ENCODE data around the gene SLC45A1.

The SLC45A1 gene

DNA sequence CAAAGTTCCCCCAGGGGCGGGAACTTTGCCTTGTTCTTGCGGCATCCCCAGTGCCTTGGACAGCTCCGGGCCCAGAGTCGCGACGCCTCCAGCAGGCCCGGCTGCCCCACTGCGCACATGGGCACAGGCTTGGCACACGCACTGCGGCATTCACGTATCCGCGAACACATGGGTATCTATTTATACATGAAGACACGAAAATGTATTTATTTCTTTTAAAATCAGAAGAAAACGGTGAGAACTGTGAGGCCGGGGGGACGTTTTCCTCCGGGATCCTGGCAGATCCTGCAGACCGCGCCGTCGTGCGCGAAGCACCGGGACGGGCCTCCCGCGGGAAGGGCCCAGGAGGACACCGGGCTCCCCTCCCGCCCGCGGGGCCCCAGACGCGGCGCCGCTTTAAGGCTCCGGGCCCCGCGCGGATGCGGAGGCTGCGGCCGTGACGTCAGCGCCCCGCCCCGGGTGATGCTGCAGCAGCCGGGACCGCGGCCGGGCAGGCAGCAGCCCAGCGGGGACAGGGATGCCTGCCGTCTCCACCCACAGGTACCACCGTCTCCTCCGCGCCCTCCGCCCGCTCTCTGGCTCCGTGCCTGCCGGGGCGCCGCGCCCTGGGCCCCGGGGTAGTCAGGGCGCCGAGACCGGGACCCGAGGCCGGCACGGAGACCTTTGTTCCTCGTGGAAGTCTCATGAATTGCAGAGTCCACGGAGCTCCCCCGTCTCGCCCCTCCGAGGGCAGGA, at the start of gene SLC45A1:
SLC45A1 (plus strand) TSS at position 468 of the 735 bp plus-strand sequence. CDS start 6,216 bp downstream, outside the sequence.
- peak within 1 kb of the TSS; percentile 48; the same call in 1 of the 2 replicates for H2AFZ ChIP-seq (ENCODE audit: low read depth)
- H3K4me2 ChIP-seq = peak within 1 kb of the TSS; percentile 28; the same call in 1 of the 2 replicates
- no peak within 1 kb of the TSS for H3K4me3 ChIP-seq (IDR thresholded peaks at IDR 0.05; ENCODE audit: insufficient read depth, low read depth, low read length)

DNA sequence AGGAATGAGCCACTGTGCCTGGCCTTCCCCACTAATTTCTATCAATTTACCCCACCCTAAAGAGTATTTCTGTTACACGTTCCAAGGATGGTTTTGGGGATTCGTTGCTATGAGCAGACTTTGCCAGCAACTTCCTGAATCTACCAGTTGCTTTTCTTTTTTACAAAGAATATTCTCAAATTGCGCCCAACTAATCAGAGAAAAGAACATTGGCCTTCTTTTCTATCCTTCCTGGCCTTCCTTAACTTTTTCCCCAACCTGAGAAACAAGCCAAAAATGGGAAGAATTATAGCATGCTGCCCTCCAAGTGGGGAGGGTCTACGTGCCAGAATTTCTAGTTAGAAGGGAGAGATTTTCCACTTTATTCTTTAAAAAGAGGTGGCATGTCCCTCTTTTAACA, 44.9 kb upstream of the SLC45A1 start:
- Histone ChIP-seq H4K20me1 (ENCODE audit: insufficient read depth) (no peaks in the 10 kb centered on the region), H3K27ac (no peak overlapping the region), H3K79me2 (ENCODE audit: insufficient read depth, low read depth) (no peaks in the 10 kb centered on the region), H3K9ac (no peak overlapping the region), H2AFZ (ENCODE audit: low read depth) (no peak overlapping the region), H3K4me3 (IDR thresholded peaks at IDR 0.05; ENCODE audit: insufficient read depth, low read depth, low read length) (no peak overlapping the region), H3K4me2 (no peak overlapping the region), H3K27me3 (ENCODE audit: insufficient read depth, low read depth) (no peaks in the 10 kb centered on the region), H3K36me3 (ENCODE audit: insufficient read depth) (no peaks in the 10 kb centered on the region), H3K4me1 (ENCODE audit: low read depth, poor library complexity, severe bottlenecking) (no peaks in the 10 kb centered on the region)
- TF ChIP-seq, protein P1, sequence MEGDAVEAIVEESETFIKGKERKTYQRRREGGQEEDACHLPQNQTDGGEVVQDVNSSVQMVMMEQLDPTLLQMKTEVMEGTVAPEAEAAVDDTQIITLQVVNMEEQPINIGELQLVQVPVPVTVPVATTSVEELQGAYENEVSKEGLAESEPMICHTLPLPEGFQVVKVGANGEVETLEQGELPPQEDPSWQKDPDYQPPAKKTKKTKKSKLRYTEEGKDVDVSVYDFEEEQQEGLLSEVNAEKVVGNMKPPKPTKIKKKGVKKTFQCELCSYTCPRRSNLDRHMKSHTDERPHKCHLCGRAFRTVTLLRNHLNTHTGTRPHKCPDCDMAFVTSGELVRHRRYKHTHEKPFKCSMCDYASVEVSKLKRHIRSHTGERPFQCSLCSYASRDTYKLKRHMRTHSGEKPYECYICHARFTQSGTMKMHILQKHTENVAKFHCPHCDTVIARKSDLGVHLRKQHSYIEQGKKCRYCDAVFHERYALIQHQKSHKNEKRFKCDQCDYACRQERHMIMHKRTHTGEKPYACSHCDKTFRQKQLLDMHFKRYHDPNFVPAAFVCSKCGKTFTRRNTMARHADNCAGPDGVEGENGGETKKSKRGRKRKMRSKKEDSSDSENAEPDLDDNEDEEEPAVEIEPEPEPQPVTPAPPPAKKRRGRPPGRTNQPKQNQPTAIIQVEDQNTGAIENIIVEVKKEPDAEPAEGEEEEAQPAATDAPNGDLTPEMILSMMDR (conservative IDR thresholded peaks at IDR 0.05; ENCODE audit: low read depth, low read length) = no peak

More for the DNA sequence above, at the start of gene SLC45A1:
- no peaks in the 10 kb centered on the region for H3K79me2 ChIP-seq (ENCODE audit: insufficient read depth, low read depth)
- H3K27ac ChIP-seq = no peak within 1 kb of the TSS
- TF ChIP-seq, protein P1 (conservative IDR thresholded peaks at IDR 0.05; ENCODE audit: low read depth, low read length) = no peak
- no peaks in the 10 kb centered on the region for H4K20me1 ChIP-seq (ENCODE audit: insufficient read depth)
- no peaks in the 10 kb centered on the region for H3K4me1 ChIP-seq (ENCODE audit: low read depth, poor library complexity, severe bottlenecking)
- peaks cover 5% of the 10 kb centered on the region; the same call in 1 of the 2 replicates for H3K27me3 ChIP-seq (ENCODE audit: insufficient read depth, low read depth)
- no peaks in the 10 kb centered on the region for H3K36me3 ChIP-seq (ENCODE audit: insufficient read depth)
- no peak within 1 kb of the TSS for H3K9ac ChIP-seq

DNA sequence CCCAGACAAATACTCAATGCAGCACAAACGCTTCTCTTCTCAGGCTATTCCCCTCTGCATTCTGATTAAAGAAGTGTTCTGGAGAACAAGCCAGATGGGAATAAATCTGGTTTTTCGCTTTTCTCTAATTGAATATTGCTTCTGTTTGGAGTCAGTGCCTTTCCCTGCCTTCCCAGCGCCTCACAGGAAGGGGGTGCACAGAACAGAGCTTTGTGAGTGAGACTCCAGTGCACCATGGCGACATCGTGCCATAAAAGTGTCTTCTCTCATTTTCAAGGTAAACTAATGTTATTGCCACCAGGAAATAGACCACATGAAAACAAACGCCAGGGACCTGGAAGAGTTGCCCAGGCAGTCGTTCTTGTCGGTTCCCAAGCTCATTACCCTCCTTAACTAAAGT, 43.6 kb upstream of the SLC45A1 start:
- no peak overlapping the region for H3K27ac ChIP-seq
- no peaks in the 10 kb centered on the region for H3K79me2 ChIP-seq (ENCODE audit: insufficient read depth, low read depth)
- no peak overlapping the region for H2AFZ ChIP-seq (ENCODE audit: low read depth)
- no peak overlapping the region for H3K4me2 ChIP-seq
- no peak overlapping the region for H3K4me3 ChIP-seq (IDR thresholded peaks at IDR 0.05; ENCODE audit: insufficient read depth, low read depth, low read length)
- no peaks in the 10 kb centered on the region for H4K20me1 ChIP-seq (ENCODE audit: insufficient read depth)
- no peaks in the 10 kb centered on the region for H3K27me3 ChIP-seq (ENCODE audit: insufficient read depth, low read depth)
- no peaks in the 10 kb centered on the region for H3K4me1 ChIP-seq (ENCODE audit: low read depth, poor library complexity, severe bottlenecking)
- no peak overlapping the region for H3K9ac ChIP-seq
- H3K36me3 ChIP-seq (ENCODE audit: insufficient read depth) = no peaks in the 10 kb centered on the region
- TF ChIP-seq, protein P1 (conservative IDR thresholded peaks at IDR 0.05; ENCODE audit: low read depth, low read length) = no peak

DNA sequence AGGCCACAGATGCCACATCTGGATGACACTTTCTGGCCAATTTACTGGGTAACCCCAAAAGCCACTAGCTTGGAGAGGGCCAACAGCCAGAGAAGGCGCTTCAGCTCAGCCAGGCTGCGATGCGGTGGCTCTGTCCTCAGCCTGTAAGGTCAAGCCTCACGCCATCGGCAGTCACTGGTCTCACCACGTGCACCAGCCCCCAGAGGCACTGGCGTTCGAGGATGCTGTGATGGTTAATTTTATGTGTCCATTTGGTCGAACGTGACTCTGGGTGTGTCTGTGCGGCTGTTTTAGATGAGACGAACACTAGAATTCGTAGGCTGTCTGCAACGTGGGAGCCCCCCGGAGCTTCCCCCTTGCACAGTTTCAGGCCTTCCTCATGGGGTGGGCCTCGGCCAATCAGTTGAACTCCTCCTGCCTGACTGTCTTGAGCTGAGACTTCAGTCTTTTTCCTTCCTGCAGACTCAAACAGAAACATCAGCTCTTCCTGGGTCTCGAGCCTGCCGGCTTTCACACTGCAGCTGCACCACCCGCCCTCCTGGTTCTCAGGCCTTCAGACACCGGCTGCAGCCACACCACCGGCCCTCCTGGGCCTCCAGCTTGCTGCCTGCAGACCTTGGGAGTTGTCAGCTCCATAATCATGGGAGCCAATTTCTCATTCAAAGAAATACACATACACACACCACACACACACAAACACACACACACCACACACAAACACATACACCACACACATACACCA, 41.6 kb upstream of the SLC45A1 start:
- Histone ChIP-seq H3K4me1 (ENCODE audit: low read depth, poor library complexity, severe bottlenecking) (no peaks in the 10 kb centered on the region), H3K27ac (no peak overlapping the region), H3K4me3 (IDR thresholded peaks at IDR 0.05; ENCODE audit: insufficient read depth, low read depth, low read length) (no peak overlapping the region), H4K20me1 (ENCODE audit: insufficient read depth) (no peaks in the 10 kb centered on the region), H3K4me2 (no peak overlapping the region), H3K27me3 (ENCODE audit: insufficient read depth, low read depth) (no peaks in the 10 kb centered on the region), H2AFZ (ENCODE audit: low read depth) (no peak overlapping the region), H3K79me2 (ENCODE audit: insufficient read depth, low read depth) (no peaks in the 10 kb centered on the region), H3K36me3 (ENCODE audit: insufficient read depth) (no peaks in the 10 kb centered on the region), H3K9ac (no peak overlapping the region)
- TF ChIP-seq, protein P1 (conservative IDR thresholded peaks at IDR 0.05; ENCODE audit: low read depth, low read length) = no peak
